Measurements from ENCODE around the gene AK8.
A peak's percentile ranks its signal among the peaks of the same experiment; 100 is the strongest.

- TF ChIP-seq, protein P1, sequence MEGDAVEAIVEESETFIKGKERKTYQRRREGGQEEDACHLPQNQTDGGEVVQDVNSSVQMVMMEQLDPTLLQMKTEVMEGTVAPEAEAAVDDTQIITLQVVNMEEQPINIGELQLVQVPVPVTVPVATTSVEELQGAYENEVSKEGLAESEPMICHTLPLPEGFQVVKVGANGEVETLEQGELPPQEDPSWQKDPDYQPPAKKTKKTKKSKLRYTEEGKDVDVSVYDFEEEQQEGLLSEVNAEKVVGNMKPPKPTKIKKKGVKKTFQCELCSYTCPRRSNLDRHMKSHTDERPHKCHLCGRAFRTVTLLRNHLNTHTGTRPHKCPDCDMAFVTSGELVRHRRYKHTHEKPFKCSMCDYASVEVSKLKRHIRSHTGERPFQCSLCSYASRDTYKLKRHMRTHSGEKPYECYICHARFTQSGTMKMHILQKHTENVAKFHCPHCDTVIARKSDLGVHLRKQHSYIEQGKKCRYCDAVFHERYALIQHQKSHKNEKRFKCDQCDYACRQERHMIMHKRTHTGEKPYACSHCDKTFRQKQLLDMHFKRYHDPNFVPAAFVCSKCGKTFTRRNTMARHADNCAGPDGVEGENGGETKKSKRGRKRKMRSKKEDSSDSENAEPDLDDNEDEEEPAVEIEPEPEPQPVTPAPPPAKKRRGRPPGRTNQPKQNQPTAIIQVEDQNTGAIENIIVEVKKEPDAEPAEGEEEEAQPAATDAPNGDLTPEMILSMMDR (IDR thresholded peaks at IDR 0.05; ENCODE audit: low read length), result peak; percentile 87
- no peak for TF ChIP-seq EZH2 (IDR thresholded peaks at IDR 0.05; ENCODE audit: borderline replicate concordance, low read length)
Observed at GRCh38 chr9:132800038-132800648, 77.9 kb downstream of the AK8 start.

Data from OCI-LY1 (cell line).